C4-2B (cell line): ENCODE data around the gene NRN1L.
"Not testable (repeated sequence)": the region's sequence is repeated elsewhere in the genome, so short reads cannot be mapped to it uniquely, and the experiment has no call there.

ENCODE experiments used
- ZFX ChIP-seq: fragments of 450-650 bp; IDR thresholded peaks from 2 replicates; pipeline ENCODE4 v1.6.1; 2017
- TF ChIP-seq, protein P1 (sequence below): fragments of 450-650 bp; conservative IDR thresholded peaks from 2 replicates; pipeline ENCODE4 v1.5.1; 2017; ENCODE audit warnings: mild to moderate bottlenecking

DNA sequence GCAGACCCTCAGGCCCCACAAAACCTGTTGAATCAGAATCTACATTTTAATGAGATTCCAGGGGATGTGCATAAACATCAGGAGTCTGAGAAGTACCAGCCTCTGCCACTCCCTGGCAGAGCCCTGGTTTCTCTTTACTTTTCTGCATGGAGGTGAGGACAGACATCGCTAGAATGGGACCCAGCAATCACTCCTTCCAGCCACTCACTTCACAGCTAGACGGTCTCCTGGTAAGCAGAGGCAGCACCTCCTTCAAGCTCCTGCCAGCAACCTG, 30.7 kb downstream of the NRN1L start:
- TF ChIP-seq, protein P1, sequence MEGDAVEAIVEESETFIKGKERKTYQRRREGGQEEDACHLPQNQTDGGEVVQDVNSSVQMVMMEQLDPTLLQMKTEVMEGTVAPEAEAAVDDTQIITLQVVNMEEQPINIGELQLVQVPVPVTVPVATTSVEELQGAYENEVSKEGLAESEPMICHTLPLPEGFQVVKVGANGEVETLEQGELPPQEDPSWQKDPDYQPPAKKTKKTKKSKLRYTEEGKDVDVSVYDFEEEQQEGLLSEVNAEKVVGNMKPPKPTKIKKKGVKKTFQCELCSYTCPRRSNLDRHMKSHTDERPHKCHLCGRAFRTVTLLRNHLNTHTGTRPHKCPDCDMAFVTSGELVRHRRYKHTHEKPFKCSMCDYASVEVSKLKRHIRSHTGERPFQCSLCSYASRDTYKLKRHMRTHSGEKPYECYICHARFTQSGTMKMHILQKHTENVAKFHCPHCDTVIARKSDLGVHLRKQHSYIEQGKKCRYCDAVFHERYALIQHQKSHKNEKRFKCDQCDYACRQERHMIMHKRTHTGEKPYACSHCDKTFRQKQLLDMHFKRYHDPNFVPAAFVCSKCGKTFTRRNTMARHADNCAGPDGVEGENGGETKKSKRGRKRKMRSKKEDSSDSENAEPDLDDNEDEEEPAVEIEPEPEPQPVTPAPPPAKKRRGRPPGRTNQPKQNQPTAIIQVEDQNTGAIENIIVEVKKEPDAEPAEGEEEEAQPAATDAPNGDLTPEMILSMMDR, result not testable (repeated sequence)
- not testable (repeated sequence) for TF ChIP-seq ZFX
